Heart left ventricle (tissue), 13 donors: ENCODE results near the gene ULK4.

ENCODE experiments used
- POLR2A ChIP-seq, 2 donors: fragments of 450-650 bp; IDR thresholded peaks; one replicate each; pipeline ENCODE4 v1.6.1; 2017; ENCODE audit warnings: antibody characterized with exemption in 2 of 2, mild to moderate bottlenecking in 2 of 2, moderate library complexity in 2 of 2
- TF ChIP-seq, protein P1 (sequence below), 12 donors: fragments of 200-600 bp; sonication (generic) in 4 of 12; IDR thresholded peaks; one replicate each; pipeline versions ENCODE4 v1.5.0 to v1.8.0; 2018 to 2022; ENCODE audit warnings: antibody characterized with exemption in 12 of 12, mild to moderate bottlenecking in 5 of 12
- donor health status: ischemic (EF 13 %, LVEDD 7.1; RV severe dilation, severe dysfunction).
- donor health status: DM: no; HTN: yes; CAD: no.
- donor health status: DM: no; HTN: no; CAD: no.
- donor health status: ischemic (EF 25% LVEDD 6.9; RV normal size, moderate dysfunction).
- donor health status: ischemic (EF 25% LVEDD 5.7; RV mildly dilated, moderate dysfunction).
- donor health status: ischemic (EF 35%, LVEDD 5.7; RV mildly dilated, moderate dysfunction).
- donor health status: nonischemic (EF 11% LVEDD 7.7; RV severe dilation, severe dysfunction).
- donor health status: DM: yes; HTN: yes; CAD: no.
- donor health status: PGD.
- donor health status: ischemic (EF 29% LVEDD 5.4; RV normal size, mild dysfunction).
- donor health status: nonischemic (EF 23%, LVEDD 6.1; RV moderate dilation, normal function).

DNA sequence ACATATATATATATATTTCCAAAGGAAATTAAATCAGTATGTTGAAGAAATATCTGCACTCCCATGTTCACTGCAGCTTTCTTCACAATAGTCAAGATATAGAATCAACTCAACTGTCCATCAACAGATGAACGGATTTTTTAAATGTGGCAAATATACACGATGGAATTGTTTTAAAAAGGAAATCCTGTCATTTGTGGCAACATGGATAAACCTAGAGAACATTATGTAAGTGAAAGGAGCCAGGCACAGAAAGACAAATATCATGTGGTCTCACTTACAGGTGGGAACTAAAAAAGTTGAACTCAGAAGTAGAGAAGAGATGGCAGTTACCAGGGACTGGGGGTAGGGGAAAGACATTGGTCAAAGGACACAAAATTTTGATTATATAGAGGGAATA, 253.7 kb downstream of the ULK4 start:
- TF ChIP-seq, protein P1, sequence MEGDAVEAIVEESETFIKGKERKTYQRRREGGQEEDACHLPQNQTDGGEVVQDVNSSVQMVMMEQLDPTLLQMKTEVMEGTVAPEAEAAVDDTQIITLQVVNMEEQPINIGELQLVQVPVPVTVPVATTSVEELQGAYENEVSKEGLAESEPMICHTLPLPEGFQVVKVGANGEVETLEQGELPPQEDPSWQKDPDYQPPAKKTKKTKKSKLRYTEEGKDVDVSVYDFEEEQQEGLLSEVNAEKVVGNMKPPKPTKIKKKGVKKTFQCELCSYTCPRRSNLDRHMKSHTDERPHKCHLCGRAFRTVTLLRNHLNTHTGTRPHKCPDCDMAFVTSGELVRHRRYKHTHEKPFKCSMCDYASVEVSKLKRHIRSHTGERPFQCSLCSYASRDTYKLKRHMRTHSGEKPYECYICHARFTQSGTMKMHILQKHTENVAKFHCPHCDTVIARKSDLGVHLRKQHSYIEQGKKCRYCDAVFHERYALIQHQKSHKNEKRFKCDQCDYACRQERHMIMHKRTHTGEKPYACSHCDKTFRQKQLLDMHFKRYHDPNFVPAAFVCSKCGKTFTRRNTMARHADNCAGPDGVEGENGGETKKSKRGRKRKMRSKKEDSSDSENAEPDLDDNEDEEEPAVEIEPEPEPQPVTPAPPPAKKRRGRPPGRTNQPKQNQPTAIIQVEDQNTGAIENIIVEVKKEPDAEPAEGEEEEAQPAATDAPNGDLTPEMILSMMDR (IDR thresholded peaks at IDR 0.05) = no peak
- no peak for TF ChIP-seq POLR2A (IDR thresholded peaks at IDR 0.05)
